ENCODE data around the gene DPYD.

DNA sequence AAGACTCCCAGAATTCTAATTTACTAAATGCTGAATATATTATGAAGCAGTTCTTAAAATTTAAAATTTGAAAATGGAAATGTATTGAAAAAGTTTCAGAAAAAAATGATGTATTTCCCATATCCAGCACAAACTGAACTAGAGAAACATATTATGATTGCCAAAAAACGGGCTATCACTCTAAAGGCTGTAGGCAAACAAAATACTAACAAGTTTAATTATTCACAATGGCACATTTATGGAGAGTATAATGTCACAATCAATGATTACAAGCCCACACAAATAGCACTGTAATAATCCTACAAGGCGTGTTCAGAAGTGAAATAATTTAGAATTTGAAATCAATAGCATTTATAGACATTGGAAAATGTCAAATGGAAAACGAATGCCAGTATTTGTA, 667.9 kb downstream of the DPYD start:
- TF ChIP-seq BHLHE40 (IDR thresholded peaks at IDR 0.05; ENCODE audit: borderline replicate concordance in 1 of 2, low read depth in 2 of 2, low read length in 1 of 2), result no peak
- no peak for TF ChIP-seq EGR1 (IDR thresholded peaks at IDR 0.05; ENCODE audit: borderline replicate concordance in 1 of 2, low read depth in 2 of 2, low read length in 2 of 2)
- TF ChIP-seq, protein P1, sequence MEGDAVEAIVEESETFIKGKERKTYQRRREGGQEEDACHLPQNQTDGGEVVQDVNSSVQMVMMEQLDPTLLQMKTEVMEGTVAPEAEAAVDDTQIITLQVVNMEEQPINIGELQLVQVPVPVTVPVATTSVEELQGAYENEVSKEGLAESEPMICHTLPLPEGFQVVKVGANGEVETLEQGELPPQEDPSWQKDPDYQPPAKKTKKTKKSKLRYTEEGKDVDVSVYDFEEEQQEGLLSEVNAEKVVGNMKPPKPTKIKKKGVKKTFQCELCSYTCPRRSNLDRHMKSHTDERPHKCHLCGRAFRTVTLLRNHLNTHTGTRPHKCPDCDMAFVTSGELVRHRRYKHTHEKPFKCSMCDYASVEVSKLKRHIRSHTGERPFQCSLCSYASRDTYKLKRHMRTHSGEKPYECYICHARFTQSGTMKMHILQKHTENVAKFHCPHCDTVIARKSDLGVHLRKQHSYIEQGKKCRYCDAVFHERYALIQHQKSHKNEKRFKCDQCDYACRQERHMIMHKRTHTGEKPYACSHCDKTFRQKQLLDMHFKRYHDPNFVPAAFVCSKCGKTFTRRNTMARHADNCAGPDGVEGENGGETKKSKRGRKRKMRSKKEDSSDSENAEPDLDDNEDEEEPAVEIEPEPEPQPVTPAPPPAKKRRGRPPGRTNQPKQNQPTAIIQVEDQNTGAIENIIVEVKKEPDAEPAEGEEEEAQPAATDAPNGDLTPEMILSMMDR (IDR thresholded peaks at IDR 0.05 in 2 of 3, conservative IDR thresholded peaks at IDR 0.05 in 1 of 3; ENCODE audit: control insufficient read depth in 2 of 3, extremely low read depth in 1 of 3, insufficient read depth in 1 of 3, low read depth in 3 of 3, low read length in 3 of 3), result no peak
- no peak for TF ChIP-seq POLR2A (IDR thresholded peaks at IDR 0.05; ENCODE audit: low read depth, low read length)
- no peak for TF ChIP-seq EP300 (IDR thresholded peaks at IDR 0.05; ENCODE audit: borderline replicate concordance in 1 of 2, control insufficient read depth in 1 of 2, low read depth in 2 of 2, low read length in 2 of 2)
- TF ChIP-seq, protein P2, sequence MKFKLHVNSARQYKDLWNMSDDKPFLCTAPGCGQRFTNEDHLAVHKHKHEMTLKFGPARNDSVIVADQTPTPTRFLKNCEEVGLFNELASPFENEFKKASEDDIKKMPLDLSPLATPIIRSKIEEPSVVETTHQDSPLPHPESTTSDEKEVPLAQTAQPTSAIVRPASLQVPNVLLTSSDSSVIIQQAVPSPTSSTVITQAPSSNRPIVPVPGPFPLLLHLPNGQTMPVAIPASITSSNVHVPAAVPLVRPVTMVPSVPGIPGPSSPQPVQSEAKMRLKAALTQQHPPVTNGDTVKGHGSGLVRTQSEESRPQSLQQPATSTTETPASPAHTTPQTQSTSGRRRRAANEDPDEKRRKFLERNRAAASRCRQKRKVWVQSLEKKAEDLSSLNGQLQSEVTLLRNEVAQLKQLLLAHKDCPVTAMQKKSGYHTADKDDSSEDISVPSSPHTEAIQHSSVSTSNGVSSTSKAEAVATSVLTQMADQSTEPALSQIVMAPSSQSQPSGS (IDR thresholded peaks at IDR 0.05; ENCODE audit: low read length), result no peak
- no peak for TF ChIP-seq TCF7 (IDR thresholded peaks at IDR 0.05; ENCODE audit: borderline replicate concordance)
- TF ChIP-seq, protein P3, sequence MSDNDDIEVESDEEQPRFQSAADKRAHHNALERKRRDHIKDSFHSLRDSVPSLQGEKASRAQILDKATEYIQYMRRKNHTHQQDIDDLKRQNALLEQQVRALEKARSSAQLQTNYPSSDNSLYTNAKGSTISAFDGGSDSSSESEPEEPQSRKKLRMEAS (IDR thresholded peaks at IDR 0.05; ENCODE audit: low read depth, low read length), result no peak
- TF ChIP-seq POLR2AphosphoS2 (IDR thresholded peaks at IDR 0.05; ENCODE audit: low read depth, low read length), result no peak

All from GM12878 (cell line).